Muscle of back (tissue), 11 donors: Measurements from ENCODE around the gene UMOD. TPM values are rescaled to one million over a fixed set of nuclear protein-coding genes. Genes with fewer than 3 reads are reported as not detected.

Source experiments
- DNase-seq, 3 donors: peaks; one replicate each; pipeline versions ENCODE4 v3.0.0 to v3.0.0-alpha.2; 2013
- polyA plus RNA-seq, 10 donors: library from polyadenylated mRNA; unstranded; fragments of 120-200 nt; gene quantifications; one replicate each; pipeline ENCODE4 v1.2.1, GENCODE V29; 2013; ENCODE audit not compliant: insufficient read length in 10 of 10

The UMOD gene
- polyA plus RNA-seq, 10 donors = 0.17 to 0.18 TPM; not detected in 8

DNA sequence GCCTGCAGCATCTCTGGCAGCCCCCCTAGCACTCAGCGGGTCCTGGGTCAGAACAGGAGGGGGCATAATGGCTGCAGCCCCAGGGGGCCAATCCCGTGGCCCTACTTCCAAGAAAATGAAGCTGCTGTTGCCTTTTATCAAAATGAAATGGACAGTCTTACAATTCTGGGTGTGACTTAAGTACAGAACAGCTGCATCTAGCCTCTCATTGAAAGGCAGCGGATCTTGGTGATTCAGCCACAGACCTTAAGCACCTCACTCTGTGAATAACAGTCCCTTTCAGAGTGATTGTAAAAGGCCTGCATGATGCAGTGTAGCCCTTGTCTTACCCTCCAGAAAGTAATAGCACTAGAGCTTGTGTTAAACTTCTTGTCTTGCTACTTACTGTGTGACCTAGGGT lies 11.5 kb upstream of the UMOD start:
- peak in 1 of 3 donors; percentile 24 for DNase-seq

DNA sequence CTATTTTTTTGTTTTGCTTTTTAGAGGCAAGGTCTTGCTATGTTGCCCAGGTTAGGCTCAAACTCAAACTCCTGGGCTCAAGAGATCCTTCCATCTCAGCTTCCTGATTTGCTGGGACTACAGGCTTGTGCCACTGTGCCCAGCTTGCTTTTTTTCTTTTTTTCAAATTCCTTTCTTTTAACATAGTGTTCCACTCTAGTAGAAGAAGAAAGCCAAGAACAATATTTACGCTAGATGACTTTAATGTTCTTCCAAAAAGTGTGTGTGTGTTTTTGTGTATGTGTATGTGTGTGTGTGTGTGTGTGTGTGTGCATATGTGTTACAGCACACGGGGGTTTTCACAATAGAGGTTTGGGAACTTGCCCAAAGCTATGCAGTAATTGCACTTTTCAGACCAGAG lies 10.7 kb upstream of the UMOD start:
- no peak for DNase-seq

DNA sequence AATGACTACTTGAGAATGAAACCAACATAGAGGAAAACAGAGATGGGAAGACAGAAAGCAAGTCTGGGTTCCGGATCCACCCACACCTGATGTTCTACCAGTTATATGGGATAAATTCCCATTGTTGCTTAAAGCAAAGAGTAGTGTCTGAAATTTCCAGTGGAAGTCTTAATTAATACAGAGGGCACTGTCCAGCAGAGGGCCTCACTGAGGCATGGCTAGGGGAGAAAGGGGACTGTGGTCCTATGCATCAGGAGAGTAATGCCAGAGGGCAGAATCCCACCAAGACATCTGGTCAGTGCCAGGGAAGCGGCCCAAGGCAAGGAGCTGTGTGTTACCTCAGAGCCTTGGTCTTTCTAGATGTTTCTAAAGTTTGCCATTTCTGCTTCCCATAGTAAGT lies 7.5 kb upstream of the UMOD start:
- no peak for DNase-seq

DNA sequence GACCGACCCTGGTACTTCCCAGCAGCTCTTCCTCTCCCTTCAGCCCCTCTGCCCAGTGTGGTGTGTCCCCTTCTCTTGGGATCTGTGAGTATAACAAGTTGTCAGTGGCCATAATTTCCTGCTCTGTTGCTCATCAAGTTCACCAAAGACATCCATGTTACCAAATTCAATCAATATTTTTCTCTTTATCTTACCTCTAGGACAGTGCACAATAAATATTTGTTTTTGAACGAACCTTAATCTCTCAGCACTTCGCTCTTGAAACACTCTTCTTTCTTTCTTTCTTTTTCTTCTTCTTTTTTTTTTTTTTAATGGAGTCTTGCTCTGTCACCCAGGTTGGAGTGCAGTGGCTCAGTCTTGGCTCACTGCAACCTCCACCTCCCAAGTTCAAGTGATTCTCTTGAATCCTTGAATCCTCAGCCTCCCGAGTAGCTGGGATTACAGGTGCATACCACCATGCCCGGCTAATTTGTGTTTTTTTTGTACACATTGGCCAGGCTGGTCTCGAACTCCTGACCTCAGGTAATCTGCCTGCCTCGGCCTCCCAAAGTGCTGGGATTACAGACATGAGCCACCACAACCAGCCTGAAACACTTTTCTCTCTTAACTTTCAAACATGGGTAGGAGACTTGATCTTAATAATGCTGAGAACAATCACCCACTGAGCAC lies 2.7 kb upstream of the UMOD start:
- no peak for DNase-seq

DNA sequence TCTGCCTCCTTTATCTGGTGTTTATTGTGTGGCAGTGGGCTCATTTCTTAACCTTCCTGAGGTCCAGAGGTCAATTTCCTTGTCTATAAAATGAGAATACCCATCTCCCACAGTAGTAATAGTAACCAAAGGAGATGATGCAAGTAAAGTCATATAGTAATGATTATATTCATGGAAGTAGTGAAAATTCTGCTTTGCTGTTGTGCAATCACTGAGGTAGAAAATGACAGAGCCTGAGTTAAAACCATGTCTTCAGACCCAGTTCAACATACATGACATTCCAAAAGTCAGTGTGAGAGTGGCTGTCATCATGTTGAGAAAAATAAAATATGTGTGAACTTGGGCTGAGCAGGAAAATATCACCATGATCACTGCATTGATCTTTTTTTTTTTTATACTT lies 864 bp upstream of the UMOD start:
- no peak for DNase-seq

DNA sequence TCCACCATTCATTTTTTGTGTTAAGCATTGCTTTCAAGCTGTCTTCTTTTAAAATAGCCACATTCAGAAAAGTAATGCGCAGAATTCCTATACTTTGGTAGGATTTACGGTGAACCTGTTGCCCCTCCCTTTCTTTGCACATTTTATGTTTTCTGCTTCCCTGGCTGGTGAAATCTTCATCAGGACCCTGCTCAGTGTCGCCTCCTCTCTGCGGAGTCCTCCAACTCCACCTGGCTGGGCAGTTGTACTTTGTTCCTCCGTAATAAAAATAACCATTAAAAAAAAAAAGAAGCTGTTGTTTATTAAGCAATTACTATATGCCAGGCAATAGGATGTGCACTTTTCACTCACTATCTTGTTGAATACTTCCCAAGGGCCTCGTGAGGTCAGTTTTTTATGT lies 2.9 kb downstream of the UMOD start:
- DNase-seq = no peak

DNA sequence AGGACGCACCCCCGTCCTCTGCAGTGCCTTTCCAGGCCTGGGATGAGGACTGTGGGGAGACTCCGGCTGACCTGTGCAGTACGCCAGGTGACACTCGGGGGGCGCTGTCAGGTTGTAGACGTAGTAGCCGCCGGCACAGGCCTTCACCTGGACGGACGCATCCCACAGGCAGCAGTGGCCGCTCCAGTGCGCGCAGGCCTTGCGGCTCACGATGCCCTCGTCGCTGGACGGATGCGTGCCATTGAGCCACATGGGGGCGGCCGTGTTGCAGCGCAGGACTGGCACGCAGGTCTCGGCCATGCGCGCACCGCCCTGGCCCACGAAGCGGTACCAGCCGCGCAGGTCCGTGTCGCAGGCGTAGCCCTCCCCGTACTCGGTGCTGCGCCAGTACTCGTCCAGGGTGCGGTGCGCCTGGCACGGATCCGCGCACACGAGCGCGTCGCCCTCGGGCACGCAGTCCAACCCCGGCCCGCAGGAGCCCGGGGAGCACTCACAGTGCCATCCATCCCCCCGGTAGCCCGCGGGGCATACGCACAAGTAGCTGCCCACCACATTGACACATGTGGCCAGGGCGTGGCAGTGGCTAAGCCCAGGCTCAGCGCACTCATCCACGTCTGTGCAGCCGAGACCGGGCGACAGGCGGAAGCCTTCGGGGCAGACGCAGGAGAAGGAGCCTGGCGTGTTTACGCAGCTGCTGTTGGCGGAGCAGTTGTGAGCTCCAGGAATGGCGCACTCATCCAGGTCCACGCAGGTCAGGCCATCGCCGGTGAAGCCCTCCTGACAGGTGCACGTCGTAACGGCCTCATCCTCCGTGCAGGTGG lies 3.9 kb downstream of the UMOD start:
- peak in 1 of 3 donors; percentile 3 for DNase-seq

DNA sequence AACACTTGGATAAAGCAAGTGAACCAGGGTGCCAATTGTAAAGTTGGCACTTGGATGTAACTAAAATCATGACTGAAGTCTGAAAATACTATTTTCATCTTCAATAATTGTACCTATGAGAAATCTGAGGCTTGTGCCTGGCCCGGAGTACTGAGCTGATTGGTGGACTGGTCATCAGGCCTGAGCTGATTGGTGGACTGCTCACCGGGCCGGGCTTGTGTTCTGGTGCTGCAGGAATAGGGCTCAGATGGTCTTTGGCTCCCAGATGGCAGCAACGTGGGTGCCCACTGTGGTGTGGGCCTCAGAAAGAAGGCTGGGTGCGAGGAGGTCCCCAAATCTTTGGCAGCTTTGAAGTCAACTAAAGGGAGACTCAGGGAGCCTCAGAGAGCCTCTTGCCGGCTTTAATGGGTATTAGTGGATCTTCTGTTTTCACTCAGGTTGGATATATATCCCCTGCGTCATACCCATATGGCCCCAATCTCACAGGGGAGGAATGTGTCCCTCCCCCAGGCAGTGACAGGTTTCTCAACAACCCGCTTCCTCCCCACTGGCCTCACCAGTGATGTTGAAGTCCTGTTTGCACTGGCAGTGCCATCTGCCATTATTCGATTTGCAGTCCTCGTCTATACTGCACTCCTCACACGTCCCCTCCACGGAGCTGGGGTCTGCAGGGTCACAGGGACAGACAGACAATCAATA lies 4.7 kb downstream of the UMOD start:
- DNase-seq = no peak

DNA sequence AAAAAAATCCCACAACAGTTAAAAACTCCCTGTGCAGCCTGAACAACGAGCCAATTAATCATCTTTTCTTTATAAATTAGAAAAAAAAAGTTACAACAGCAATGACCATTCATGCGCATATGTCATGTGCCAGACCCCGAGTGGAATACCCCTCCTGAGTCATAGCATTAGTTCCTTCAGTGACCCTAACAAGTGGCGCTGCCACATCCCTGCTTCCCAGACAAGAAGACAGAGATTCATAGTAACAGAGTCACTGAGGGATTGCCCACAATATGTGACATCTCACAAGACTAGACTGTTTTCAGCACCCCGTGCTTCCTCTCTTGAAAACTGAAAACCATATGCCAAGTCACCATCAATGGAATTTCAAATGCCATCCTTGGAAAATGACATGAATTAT lies 7.9 kb downstream of the UMOD start:
- DNase-seq = no peak

DNA sequence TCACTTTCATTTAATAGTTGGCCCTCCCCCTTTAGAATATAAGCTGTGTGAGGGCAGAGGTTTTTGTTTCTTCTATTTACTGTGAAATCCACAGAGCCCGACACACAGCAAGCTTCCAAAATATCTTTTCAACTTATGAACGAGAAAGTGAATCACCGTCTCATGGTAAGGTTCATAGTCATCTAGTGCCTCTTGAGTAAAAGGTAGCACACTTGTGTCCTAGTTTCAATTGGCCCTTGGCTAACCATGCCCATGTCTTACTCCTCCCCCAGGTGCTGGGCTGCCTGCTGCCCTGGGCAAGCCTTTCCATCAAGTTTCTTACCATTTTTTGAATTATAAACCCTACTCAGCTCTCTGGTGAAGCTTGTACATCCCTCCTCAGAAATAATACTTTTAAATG lies 12.8 kb downstream of the UMOD start:
- DNase-seq = no peak

DNA sequence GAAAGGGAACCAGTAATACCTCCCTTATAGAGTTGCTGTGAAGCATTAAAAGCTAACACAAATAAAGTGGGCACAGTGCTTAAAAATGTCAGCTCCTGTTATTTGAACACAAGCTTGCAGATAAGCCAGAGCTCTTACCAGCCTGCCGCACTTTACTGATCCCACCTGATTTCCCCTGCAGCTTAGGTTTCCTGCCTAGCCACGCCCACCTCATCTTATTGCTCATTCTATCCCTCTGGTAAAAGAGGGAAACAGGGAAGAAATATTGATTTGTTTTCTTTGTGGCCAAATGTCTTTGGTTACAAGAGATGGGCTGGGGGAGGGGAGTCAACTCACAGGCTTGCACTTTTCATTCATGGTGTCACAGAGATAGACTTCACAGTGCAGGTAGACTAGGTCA lies 15.6 kb downstream of the UMOD start:
- no peak for DNase-seq

DNA sequence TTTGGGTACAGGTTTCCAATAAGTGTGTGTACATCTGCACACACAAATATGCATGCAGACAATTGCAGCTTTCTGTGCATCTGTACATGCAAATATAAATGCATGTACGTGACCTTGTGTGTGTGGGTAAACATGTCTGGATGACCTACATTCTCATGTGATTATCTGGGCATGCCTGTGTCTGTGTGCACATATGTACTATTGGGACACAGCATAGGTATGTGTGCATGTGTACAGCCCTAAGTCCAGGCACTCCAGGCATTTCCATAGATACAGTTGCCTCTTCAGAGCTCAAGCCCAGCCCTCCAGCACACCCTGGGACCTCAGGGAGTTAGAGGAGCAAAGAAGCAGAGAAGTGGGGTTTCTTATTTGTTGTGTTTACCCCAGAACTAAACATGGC lies 18.1 kb downstream of the UMOD start:
- no peak for DNase-seq

DNA sequence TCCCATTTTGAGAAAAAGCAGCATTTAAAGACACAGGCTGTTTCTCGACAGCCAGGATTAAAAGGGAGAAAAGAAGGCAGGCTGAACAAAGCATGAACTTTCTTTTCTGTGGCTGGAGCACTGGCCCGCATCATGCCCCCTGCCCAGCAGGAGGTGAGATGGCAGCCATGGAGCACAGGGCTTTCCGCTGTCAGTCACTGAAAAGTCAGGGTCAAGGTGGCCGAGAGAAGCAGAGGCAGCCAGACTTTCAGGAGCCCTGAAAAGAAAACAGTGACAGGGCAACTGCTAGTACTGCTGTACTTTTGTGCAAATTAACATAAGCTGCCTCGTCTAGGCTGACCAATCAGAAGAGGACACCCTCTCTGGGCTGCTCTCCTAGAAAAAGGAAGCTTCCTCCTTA lies 19.4 kb downstream of the UMOD start:
- DNase-seq = no peak

DNA sequence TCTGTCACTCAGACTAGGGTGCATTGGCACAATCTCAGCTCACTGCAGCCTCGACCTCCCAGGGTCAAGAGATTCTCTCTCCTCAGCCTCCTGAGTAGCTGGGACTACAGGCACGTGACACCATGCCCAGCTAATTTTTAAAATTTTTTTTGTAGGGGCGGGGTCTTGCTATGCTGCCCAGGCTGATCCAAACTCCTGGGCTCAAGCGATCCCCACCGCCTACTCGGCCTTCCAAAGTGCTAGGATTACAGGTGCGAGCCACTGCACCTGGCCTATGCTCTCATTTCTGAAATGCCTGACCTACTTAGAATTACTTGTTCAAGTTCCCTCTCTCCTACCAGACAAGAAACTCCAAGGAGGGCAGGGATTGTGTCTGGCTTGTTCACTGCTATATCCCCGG lies 20.1 kb downstream of the UMOD start:
- DNase-seq = no peak

DNA sequence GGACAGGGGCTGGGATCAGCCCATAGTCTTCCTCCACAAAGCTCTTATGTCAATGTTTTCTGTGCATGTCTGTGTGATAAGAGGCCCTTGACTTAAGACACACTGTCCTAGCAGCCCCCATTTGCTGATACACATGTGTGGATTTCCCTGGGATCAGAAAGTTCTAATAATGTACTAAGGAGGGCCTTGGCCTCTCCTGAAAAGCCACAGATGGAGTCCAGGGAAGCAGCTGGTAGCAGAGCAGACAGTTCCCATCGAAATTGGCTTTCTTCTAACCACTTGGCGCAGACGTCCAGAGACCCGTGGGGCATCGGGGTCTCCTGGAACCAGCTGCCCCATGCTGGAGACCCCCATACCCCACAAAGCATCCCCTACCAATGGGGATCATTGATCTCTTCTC lies 20.9 kb downstream of the UMOD start:
- DNase-seq = no peak

DNA sequence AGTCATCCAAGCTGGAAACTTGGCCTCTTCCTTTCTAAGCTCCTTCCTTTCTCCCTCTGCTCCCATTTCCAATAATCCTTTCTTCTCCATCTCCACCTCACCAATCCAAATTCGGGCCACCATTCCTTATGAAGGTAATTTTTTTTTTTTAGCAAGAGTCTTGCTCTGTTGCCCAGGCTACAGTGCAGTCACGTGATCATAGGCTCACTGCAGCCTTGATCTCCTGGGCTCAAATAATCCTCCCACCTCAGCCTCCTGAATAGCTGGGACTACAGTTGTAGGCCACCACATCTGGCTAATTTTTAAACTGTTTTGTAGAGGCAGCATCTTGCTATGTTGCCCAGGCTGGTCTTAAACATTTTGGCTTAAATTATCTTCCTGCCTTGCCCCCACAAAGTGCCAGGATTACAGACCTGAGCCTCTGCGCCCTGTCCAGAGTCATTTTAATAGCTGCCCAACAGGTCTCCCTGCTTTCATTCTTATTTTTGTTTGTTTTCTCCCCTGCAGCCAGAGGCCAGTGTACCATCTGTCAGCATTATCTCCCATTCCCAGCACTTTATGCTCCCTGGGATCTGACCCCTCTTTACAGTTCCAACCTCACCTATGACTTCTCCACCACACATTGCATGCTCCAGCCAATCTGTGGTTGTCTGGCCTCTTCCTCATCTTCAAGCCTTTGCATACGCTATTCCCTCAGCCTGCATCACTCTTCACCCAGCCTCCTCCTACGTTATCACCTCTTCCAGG lies 22.9 kb downstream of the UMOD start:
- DNase-seq = no peak

DNA sequence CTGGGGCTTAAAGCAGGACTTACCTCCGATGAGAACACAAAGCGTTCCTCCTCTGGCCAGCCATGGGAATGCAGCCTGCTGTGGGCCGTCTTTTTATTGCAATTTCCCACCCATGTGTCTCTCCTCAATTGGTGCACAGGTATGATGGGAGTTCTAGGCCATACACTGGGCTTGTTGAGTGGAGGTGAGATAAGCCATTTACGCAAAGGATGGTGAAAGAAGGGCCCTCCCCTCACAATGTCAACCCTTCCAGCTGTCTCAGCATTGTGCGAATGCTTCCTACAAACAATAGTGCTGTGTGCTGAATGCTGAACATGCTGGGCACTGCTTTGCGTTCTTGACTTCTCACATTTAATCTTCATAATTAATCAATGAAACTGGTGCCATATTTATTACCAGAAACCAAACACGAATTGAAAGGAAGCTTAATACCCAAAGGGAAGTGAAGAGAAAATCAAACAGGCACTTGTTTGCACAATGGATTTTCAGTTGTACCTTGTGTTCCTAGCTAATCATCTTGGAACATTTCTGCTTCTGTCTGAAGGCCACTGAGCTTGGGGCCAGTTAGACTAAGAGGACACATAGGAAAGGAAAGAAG lies 25.0 kb downstream of the UMOD start, which contains the start of gene GP2:
TSS of gene GP2 (minus strand) at position 70 of the 598 bp plus-strand sequence. CDS start 1,082 bp downstream, outside the sequence.
- no peak for DNase-seq

DNA sequence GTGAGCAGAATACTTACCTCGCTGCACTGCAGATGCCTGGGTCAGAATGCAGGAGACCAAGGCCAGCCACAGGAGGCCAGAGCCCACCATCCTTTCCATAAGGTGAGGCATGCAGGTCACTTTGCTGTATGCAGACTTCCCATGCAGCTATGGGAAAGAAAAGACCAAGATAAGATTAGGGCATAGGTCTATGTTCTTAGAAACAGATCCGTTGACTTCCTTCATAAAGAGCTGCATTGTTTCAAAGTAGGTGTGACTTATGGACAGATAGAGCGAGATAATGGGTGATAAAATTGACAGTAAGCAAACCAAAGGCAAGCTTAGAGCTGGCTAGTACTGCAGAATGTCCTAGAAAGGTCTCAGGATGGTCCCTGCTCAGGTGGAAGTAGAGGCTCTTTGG lies 26.2 kb downstream of the UMOD start:
- no peak for DNase-seq

DNA sequence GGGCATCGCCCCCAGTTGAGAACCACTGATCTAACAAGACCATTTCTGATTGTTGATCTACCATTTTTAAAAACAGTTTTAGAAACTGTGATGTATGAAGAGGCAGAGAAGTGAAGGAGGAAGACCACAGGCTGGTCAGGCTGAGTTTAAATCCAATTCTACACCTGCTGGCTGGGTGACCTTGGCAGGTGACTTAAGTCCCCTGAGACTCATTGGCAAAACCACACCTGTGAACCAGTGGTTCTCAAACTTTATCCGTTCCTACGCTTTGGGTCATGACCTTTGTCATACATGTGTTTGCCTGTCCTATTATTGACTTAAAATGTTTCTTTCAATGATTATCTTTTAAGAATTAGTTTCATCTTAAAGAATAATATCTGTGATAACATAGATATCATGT lies 27.5 kb downstream of the UMOD start:
- no peak for DNase-seq

DNA sequence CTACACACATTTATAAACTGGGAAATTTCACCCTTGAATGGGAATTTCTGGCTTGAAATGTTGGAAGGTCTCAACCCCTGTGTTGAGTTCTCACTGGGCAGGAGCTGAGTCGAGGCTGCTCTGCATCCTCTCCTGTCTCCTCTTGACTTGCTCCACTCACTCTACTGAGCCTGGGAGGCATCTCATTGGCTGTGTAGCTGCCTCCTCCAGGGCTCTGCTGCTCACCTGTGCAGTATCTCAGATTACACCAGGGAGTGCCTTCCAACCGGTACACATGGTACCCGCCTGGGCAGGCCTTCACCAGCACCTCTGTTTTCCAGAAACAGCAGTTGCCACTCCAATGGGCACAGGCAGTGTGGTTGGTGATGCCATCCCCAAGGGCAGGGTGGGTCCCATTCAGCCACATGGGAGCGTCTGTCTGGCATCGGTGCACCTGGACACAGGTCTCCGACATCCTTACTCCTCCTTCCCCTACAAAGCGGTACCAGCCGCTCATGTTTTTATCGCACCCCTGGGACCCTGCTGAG lies 28.9 kb downstream of the UMOD start:
- DNase-seq = no peak

DNA sequence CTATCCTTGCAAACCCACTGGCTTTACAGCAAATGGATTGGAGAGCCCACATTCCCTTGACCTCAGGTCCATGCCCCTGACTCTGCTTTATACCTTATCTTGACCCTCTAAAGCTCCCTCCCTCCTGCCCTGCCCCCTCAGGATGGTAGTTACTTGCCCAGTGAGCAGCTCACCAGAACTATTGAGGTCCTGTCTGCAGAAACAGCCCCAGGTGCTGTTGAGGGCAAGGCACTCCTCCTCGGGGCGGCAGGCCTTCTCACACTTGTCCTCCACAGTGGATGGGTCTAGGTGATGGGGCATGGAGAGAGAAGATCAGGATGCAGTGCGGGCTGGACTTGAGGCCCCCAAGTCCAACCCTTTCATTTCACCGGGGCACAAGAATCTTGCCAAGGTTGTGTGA lies 29.8 kb downstream of the UMOD start:
- DNase-seq = no peak
